Gastroesophageal sphincter (tissue), 3 donors: ENCODE data around the gene CEBPG.

Experiments used
- EP300 ChIP-seq: sonication (generic); formaldehyde crosslinking; IDR thresholded peaks from one replicate; pipeline ENCODE4 v1.6.1; 2017; ENCODE audit warnings: antibody characterized with exemption, mild to moderate bottlenecking
- POLR2A ChIP-seq, 2 donors: fragments of 450-650 bp; IDR thresholded peaks; one replicate each; pipeline ENCODE4 v1.6.1; 2017; ENCODE audit warnings: antibody characterized with exemption in 2 of 2, mild to moderate bottlenecking in 2 of 2, moderate library complexity in 1 of 2
- POLR2AphosphoS5 ChIP-seq: sonication (generic); formaldehyde crosslinking; IDR thresholded peaks from one replicate; pipeline ENCODE4 v1.6.1; 2017; ENCODE audit warnings: antibody characterized with exemption
- TF ChIP-seq, protein P1 (sequence below), 4 experiments: fragments of 200-600 bp in 2 of 4; fragments of 450-650 bp in 2 of 4; sonication (generic) in 1 of 4; IDR thresholded peaks; one replicate each; pipeline ENCODE4 v1.5.1; 2017 to 2019; ENCODE audit warnings: antibody characterized with exemption in 4 of 4, mild to moderate bottlenecking in 2 of 4, moderate library complexity in 2 of 4

DNA sequence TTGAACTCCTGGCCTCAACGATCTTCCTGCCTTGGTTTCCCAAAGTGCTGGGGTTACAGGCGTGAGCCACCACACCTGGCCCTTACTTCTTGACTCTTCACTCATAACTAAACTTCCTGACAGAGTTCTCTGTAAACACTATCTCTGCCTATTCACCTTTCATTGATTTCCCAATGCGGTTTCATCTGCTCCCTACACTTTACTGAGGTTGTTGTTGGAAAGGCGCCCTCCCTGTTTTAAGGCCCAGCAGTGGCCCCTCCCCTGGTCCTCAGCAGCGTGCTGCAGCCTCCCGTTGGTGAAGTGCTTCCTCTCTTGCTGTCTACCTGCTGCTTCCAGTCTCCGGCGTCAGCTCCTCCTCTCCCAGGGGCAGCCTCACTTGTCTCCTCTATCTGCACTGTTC is 44.4 kb upstream of the CEBPG start:
- TF ChIP-seq, protein P1, sequence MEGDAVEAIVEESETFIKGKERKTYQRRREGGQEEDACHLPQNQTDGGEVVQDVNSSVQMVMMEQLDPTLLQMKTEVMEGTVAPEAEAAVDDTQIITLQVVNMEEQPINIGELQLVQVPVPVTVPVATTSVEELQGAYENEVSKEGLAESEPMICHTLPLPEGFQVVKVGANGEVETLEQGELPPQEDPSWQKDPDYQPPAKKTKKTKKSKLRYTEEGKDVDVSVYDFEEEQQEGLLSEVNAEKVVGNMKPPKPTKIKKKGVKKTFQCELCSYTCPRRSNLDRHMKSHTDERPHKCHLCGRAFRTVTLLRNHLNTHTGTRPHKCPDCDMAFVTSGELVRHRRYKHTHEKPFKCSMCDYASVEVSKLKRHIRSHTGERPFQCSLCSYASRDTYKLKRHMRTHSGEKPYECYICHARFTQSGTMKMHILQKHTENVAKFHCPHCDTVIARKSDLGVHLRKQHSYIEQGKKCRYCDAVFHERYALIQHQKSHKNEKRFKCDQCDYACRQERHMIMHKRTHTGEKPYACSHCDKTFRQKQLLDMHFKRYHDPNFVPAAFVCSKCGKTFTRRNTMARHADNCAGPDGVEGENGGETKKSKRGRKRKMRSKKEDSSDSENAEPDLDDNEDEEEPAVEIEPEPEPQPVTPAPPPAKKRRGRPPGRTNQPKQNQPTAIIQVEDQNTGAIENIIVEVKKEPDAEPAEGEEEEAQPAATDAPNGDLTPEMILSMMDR (IDR thresholded peaks at IDR 0.05): no peak
- no peak for TF ChIP-seq POLR2A (IDR thresholded peaks at IDR 0.05)
- TF ChIP-seq EP300: no peak
- no peak for TF ChIP-seq POLR2AphosphoS5
